ENCODE measurements around the gene TRIM14.

GRCh38 chr9:98142182-98142907 is 23.3 kb upstream of the TRIM14 start:
- TF ChIP-seq FOXK2 (IDR thresholded peaks at IDR 0.05) (no peak), BHLHE40 (IDR thresholded peaks at IDR 0.05; ENCODE audit: borderline replicate concordance) (no peak), ARNT (IDR thresholded peaks at IDR 0.05) (no peak), FOXM1 (IDR thresholded peaks at IDR 0.05; ENCODE audit: borderline replicate concordance) (no peak), TARDBP (IDR thresholded peaks at IDR 0.05) (no peak), SP1 (IDR thresholded peaks at IDR 0.05) (no peak), SUZ12 (IDR thresholded peaks at IDR 0.05) (no peak), FOXA1 (IDR thresholded peaks at IDR 0.05) (no peak), ELF4 (IDR thresholded peaks at IDR 0.05) (no peak), NFRKB (IDR thresholded peaks at IDR 0.05) (no peak), CTBP1 (IDR thresholded peaks at IDR 0.05; ENCODE audit: borderline replicate concordance) (no peak), HDGF (IDR thresholded peaks at IDR 0.05; ENCODE audit: borderline replicate concordance) (no peak)

All from HEK293T (cell line).